HepG2 (cell line): ENCODE results near the gene SIT1.
"Not testable (repeated sequence)": the region's sequence is repeated elsewhere in the genome, so short reads cannot be mapped to it uniquely, and the experiment has no call there.

ENCODE experiments used
- DDIT3 ChIP-seq: sonication (generic); formaldehyde crosslinking; IDR thresholded peaks from 2 replicates; pipeline ENCODE4 v1.4.0; 2020; ENCODE audit warnings: mild to moderate bottlenecking, missing genetic modification reagents
- HNRNPH1 ChIP-seq: fragments of 200-400 bp; formaldehyde crosslinking; optimal IDR thresholded peaks from 2 replicates; pipeline ENCODE3; 2017; ENCODE audit warnings: mild to moderate bottlenecking, low read depth, low read length
- NFATC3 ChIP-seq: sonication (generic); formaldehyde crosslinking; IDR thresholded peaks from 2 replicates; pipeline ENCODE4 v1.5.1; 2020; ENCODE audit warnings: mild to moderate bottlenecking, missing genetic modification reagents
- POLR2A ChIP-seq, 2 experiments: IDR thresholded peaks; 2 replicates each; pipeline ENCODE4 v1.6.1; 2011; ENCODE audit warnings: low read depth in 2 of 2, low read length in 2 of 2, mild to moderate bottlenecking in 1 of 2, moderate library complexity in 1 of 2; ENCODE audit not compliant: insufficient read depth in 1 of 2
- RARA ChIP-seq: IDR thresholded peaks from 2 replicates; pipeline ENCODE4 v1.6.1; 2016; ENCODE audit warnings: missing genetic modification reagents, missing compliant biosample characterization
- ZNF317 ChIP-seq: sonication (generic); formaldehyde crosslinking; IDR thresholded peaks from 2 replicates; pipeline ENCODE4 v1.5.0; 2020; ENCODE audit warnings: mild to moderate bottlenecking, missing genetic modification reagents

GRCh38 chr9:35640431-35640830 lies 10.3 kb downstream of the SIT1 start:
- not testable (repeated sequence) for TF ChIP-seq NFATC3 (CRISPR knock-in tag); POLR2A (IDR thresholded peaks at IDR 0.05; ENCODE audit: insufficient read depth in 1 of 2, low read depth in 2 of 2, low read length in 2 of 2); ZNF317 (CRISPR knock-in tag); HNRNPH1; RARA (CRISPR knock-in tag); DDIT3 (CRISPR knock-in tag)
